ENCODE data around the gene TLR10.

DNA sequence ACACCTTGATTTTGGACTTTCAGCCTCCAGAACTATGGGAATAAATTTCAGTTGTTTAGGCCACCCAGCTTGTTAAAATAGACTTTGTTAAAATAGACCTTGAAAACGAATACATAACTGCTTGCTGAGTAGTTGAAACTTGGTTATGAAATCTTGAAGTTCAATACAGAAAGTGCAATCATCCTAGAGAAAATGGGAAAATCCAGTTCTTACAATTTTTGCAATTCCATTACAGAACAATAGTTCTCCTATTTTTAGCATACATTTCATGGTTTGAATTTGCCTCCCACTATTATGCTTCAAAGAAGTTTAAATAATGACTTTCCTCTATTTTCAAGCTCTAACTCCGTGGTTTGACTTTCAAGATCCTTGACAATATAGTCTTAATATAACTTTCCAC is 11.3 kb upstream of the TLR10 start:
- TF ChIP-seq SMC3 (IDR thresholded peaks at IDR 0.05; ENCODE audit: low read depth, low read length) (no peak), EP300 (IDR thresholded peaks at IDR 0.05; ENCODE audit: borderline replicate concordance in 1 of 2, low read depth in 1 of 2, low read length in 1 of 2) (no peak), EZH2phosphoT487 (IDR thresholded peaks at IDR 0.05; ENCODE audit: borderline replicate concordance, low read depth) (no peak), NFIC (IDR thresholded peaks at IDR 0.05; ENCODE audit: borderline replicate concordance) (no peak), POLR2AphosphoS5 (IDR thresholded peaks at IDR 0.05; ENCODE audit: low read depth, low read length) (no peak), GABPA (IDR thresholded peaks at IDR 0.05; ENCODE audit: low read depth) (no peak)
- TF ChIP-seq, protein P1, sequence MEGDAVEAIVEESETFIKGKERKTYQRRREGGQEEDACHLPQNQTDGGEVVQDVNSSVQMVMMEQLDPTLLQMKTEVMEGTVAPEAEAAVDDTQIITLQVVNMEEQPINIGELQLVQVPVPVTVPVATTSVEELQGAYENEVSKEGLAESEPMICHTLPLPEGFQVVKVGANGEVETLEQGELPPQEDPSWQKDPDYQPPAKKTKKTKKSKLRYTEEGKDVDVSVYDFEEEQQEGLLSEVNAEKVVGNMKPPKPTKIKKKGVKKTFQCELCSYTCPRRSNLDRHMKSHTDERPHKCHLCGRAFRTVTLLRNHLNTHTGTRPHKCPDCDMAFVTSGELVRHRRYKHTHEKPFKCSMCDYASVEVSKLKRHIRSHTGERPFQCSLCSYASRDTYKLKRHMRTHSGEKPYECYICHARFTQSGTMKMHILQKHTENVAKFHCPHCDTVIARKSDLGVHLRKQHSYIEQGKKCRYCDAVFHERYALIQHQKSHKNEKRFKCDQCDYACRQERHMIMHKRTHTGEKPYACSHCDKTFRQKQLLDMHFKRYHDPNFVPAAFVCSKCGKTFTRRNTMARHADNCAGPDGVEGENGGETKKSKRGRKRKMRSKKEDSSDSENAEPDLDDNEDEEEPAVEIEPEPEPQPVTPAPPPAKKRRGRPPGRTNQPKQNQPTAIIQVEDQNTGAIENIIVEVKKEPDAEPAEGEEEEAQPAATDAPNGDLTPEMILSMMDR (IDR thresholded peaks at IDR 0.05), result no peak

All from SK-N-SH (cell line).